ENCODE measurements around the gene TEX14. TPM values are rescaled to one million over a fixed set of nuclear protein-coding genes. Genes with fewer than 3 reads are reported as not detected.

TEX14 gene
- total RNA-seq, 1 experiment from 2014 or later, result 0.31 TPM

- no peak overlapping the region for H3K56ac ChIP-seq (ENCODE audit: insufficient read length, low read depth, low read length)
- no peak overlapping the region for H2BK20ac ChIP-seq (ENCODE audit: low read depth, low read length, poor library complexity, severe bottlenecking)
- H3K79me1 ChIP-seq (ENCODE audit: insufficient read depth, low read depth, low read length, poor library complexity, severe bottlenecking), result no peaks in the 10 kb centered on the region
- no peaks in the 10 kb centered on the region for H3K23me2 ChIP-seq (ENCODE audit: insufficient read length, low read depth, low read length, poor library complexity, severe bottlenecking)
- H4K91ac ChIP-seq (ENCODE audit: insufficient read length, low read depth, low read length), result no peak overlapping the region
- DNase-seq, result no peak
- H3K36me3 Mint-ChIP-seq (ENCODE audit: insufficient read depth in 1 of 3, low read depth in 3 of 3), result no peaks in the 10 kb centered on the region
- no peaks in the 10 kb centered on the region for H3K9me3 Mint-ChIP-seq
- no peaks in the 10 kb centered on the region for H3K27me3 ChIP-seq (ENCODE audit: insufficient read depth, low read length)
- no peak for TF ChIP-seq CTCF (conservative IDR thresholded peaks at IDR 0.05)
- no peak overlapping the region for H2BK15ac ChIP-seq (ENCODE audit: low read depth, low read length)
- no peaks in the 10 kb centered on the region for H4K20me1 ChIP-seq (ENCODE audit: control insufficient read depth, insufficient read depth, insufficient read length)
- no peak overlapping the region for H3K4ac ChIP-seq (ENCODE audit: low read depth, low read length)
- H3K27ac Mint-ChIP-seq, result peak overlapping the region in 1 of 3 experiments; percentile 34; a peak in 1 of 7 replicates
- WGBS (ENCODE audit: extremely low coverage, insufficient read length, low lambda C conversion rate), result no CpG with 5 or more reads among the region's 3 CpGs
- no peaks in the 10 kb centered on the region for H3K79me2 ChIP-seq (ENCODE audit: insufficient read depth, low read length)
- no peak overlapping the region for H3K23ac ChIP-seq (ENCODE audit: insufficient read length, low read depth, low read length)
- H2AK5ac ChIP-seq (ENCODE audit: insufficient read length, low read length), result no peak overlapping the region
- H4K5ac ChIP-seq (ENCODE audit: insufficient read length, low read depth, low read length), result no peak overlapping the region
- no peak overlapping the region for H2BK5ac ChIP-seq (ENCODE audit: insufficient read length, low read length)
- H3K9ac ChIP-seq (ENCODE audit: extremely low read depth, insufficient read length, low read length), result no peak overlapping the region
- no peak overlapping the region for H4K8ac ChIP-seq (replicated peaks; ENCODE audit: insufficient read length, low read depth, low read length)
- H3T11ph ChIP-seq (ENCODE audit: low read length), result no peak overlapping the region
- H3K9me3 ChIP-seq (ENCODE audit: control insufficient read depth, low read depth, low read length), result no peaks in the 10 kb centered on the region
- H3K4me3 Mint-ChIP-seq, result no peak overlapping the region
- H3K27me3 Mint-ChIP-seq (ENCODE audit: low read depth), result no peaks in the 10 kb centered on the region; the same call in 1 of the 2 replicates
- H3K4me1 ChIP-seq (ENCODE audit: insufficient read depth, low read length), result no peaks in the 10 kb centered on the region
- no peak overlapping the region for H3K18ac ChIP-seq (ENCODE audit: insufficient read length, low read depth, low read length)
- no peak overlapping the region for H2AFZ ChIP-seq (ENCODE audit: low read length)
- H3K14ac ChIP-seq (ENCODE audit: insufficient read depth, low read length), result no peak overlapping the region
- no peak overlapping the region for H2BK12ac ChIP-seq (ENCODE audit: insufficient read length, low read depth, low read length)
- H3K4me2 ChIP-seq (ENCODE audit: insufficient read depth, insufficient read length, low read length), result no peak overlapping the region
- H2BK120ac ChIP-seq (ENCODE audit: low read depth, low read length, poor library complexity, severe bottlenecking), result no peak overlapping the region
- peaks cover 0 to 2% of the 10 kb centered on the region in 2 experiments; a peak in 1 of 4 replicates for H3K4me1 Mint-ChIP-seq
- no peak overlapping the region for H3K27ac ChIP-seq (ENCODE audit: insufficient read length, low read depth, low read length)
Observed at GRCh38 chr17:58621174-58621573, 70.7 kb downstream of the TEX14 start.
